ENCODE measurements around the gene SULT6B1. TPM values are rescaled to one million over a fixed set of nuclear protein-coding genes. Genes with fewer than 3 reads are reported as not detected.
A peak's percentile ranks its signal among the peaks of the same experiment; 100 is the strongest.
"Not testable (repeated sequence)": the region's sequence is repeated elsewhere in the genome, so short reads cannot be mapped to it uniquely, and the experiment has no call there.

SULT6B1 gene
- total RNA-seq, 3 donors from 2014 or later (not counting 1 experiment from before 2014, with no cell fraction given): not detected

- DNase-seq (no peak), ATAC-seq (no peak)
- H3K36me3 Mint-ChIP-seq: peaks cover 58% of the 10 kb centered on the region
- TF ChIP-seq CTCF (IDR thresholded peaks at IDR 0.05): no peak
- no peaks in the 10 kb centered on the region for H3K9me3 ChIP-seq (ENCODE audit: control insufficient read depth, insufficient read depth, low read length)
- no peak overlapping the region for H3K27ac Mint-ChIP-seq
- H3K9me3 Mint-ChIP-seq: peaks cover 2 to 11% of the 10 kb centered on the region in 2 donors
- H3K4me3 ChIP-seq (ENCODE audit: low read length): no peak overlapping the region
- no peak overlapping the region for H3K27ac ChIP-seq (ENCODE audit: low read length)
- no peaks in the 10 kb centered on the region for H3K27me3 Mint-ChIP-seq (ENCODE audit: low read depth in 2 of 2)
- H3K4me1 ChIP-seq (ENCODE audit: control insufficient read depth, insufficient read depth, low read length): no peaks in the 10 kb centered on the region
- no peaks in the 10 kb centered on the region for H3K27me3 ChIP-seq (ENCODE audit: control insufficient read depth, insufficient read depth, low read length)
- H3K4me1 Mint-ChIP-seq: peaks cover 0 to 8% of the 10 kb centered on the region in 2 donors
- intact Hi-C loops (cut with micrococcal nuclease): no loop called here
- 100% methylated on average over 1 of the region's 3 CpGs for WGBS (ENCODE audit: insufficient coverage)
- H3K36me3 ChIP-seq (ENCODE audit: control insufficient read depth, insufficient read depth, low read length): peaks cover 90% of the 10 kb centered on the region
- H3K4me3 Mint-ChIP-seq: no peak overlapping the region
Observed at GRCh38 chr2:37211939-37212338, 23.5 kb upstream of the SULT6B1 start.

GRCh38 chr2:37211212-37211611 lies 22.7 kb upstream of the SULT6B1 start:
- H3K4me1 ChIP-seq (ENCODE audit: control insufficient read depth, insufficient read depth, low read length): no peaks in the 10 kb centered on the region
- H3K27me3 Mint-ChIP-seq (ENCODE audit: low read depth in 2 of 2): no peaks in the 10 kb centered on the region
- H3K27me3 ChIP-seq (ENCODE audit: control insufficient read depth, insufficient read depth, low read length): no peaks in the 10 kb centered on the region
- DNase-seq: no peak
- H3K4me3 Mint-ChIP-seq: no peak overlapping the region
- H3K27ac Mint-ChIP-seq: no peak overlapping the region
- intact Hi-C loops (cut with micrococcal nuclease): no loop called here
- peaks cover 2 to 14% of the 10 kb centered on the region in 2 donors for H3K9me3 Mint-ChIP-seq
- no peak overlapping the region for H3K27ac ChIP-seq (ENCODE audit: low read length)
- H3K36me3 ChIP-seq (ENCODE audit: control insufficient read depth, insufficient read depth, low read length): peaks cover 89% of the 10 kb centered on the region
- ATAC-seq: no peak
- TF ChIP-seq CTCF (IDR thresholded peaks at IDR 0.05): no peak
- H3K4me1 Mint-ChIP-seq: peaks cover 0 to 8% of the 10 kb centered on the region in 2 donors
- H3K36me3 Mint-ChIP-seq: peaks cover 63% of the 10 kb centered on the region
- no peak overlapping the region for H3K4me3 ChIP-seq (ENCODE audit: low read length)
- H3K9me3 ChIP-seq (ENCODE audit: control insufficient read depth, insufficient read depth, low read length): no peaks in the 10 kb centered on the region

GRCh38 chr2:37206760-37207159 lies 18.3 kb upstream of the SULT6B1 start:
- H3K27me3 ChIP-seq (ENCODE audit: control insufficient read depth, insufficient read depth, low read length); H3K9me3 ChIP-seq (ENCODE audit: control insufficient read depth, insufficient read depth, low read length); H3K4me3 Mint-ChIP-seq; H3K27me3 Mint-ChIP-seq (ENCODE audit: low read depth in 2 of 2); H3K27ac ChIP-seq (ENCODE audit: low read length); H3K27ac Mint-ChIP-seq; DNase-seq; intact Hi-C loops (cut with micrococcal nuclease); H3K4me3 ChIP-seq (ENCODE audit: low read length); H3K4me1 ChIP-seq (ENCODE audit: control insufficient read depth, insufficient read depth, low read length); ATAC-seq: not testable (repeated sequence)
- peaks cover 77% of the 10 kb centered on the region for H3K36me3 ChIP-seq (ENCODE audit: control insufficient read depth, insufficient read depth, low read length)
- WGBS (ENCODE audit: insufficient coverage): no CpG with 5 or more reads among the region's 2 CpGs
- Mint-ChIP-seq H3K4me1 (peaks cover 9 to 18% of the 10 kb centered on the region in 2 donors), H3K9me3 (peaks cover 2 to 14% of the 10 kb centered on the region in 2 donors), H3K36me3 (peaks cover 72% of the 10 kb centered on the region)

GRCh38 chr2:37205689-37206341 lies 17.3 kb upstream of the SULT6B1 start:
- H3K27me3 ChIP-seq (ENCODE audit: control insufficient read depth, insufficient read depth, low read length): no peaks in the 10 kb centered on the region
- H3K9me3 ChIP-seq (ENCODE audit: control insufficient read depth, insufficient read depth, low read length): no peaks in the 10 kb centered on the region
- Mint-ChIP-seq H3K4me3 (no peak overlapping the region), H3K27ac (peak overlapping the region; percentile 10 to 63), H3K9me3 (peaks cover 2 to 14% of the 10 kb centered on the region in 2 donors), H3K27me3 (ENCODE audit: low read depth in 2 of 2) (no peaks in the 10 kb centered on the region), H3K4me1 (peaks cover 13 to 21% of the 10 kb centered on the region in 2 donors), H3K36me3 (peaks cover 64% of the 10 kb centered on the region)
- WGBS (ENCODE audit: insufficient coverage): 96% methylated on average over 5 of the region's 5 CpGs
- H3K36me3 ChIP-seq (ENCODE audit: control insufficient read depth, insufficient read depth, low read length): peaks cover 77% of the 10 kb centered on the region
- no peaks in the 10 kb centered on the region for H3K4me1 ChIP-seq (ENCODE audit: control insufficient read depth, insufficient read depth, low read length)
- H3K27ac ChIP-seq (ENCODE audit: low read length): no peak overlapping the region
- TF ChIP-seq CTCF (IDR thresholded peaks at IDR 0.05): no peak
- H3K4me3 ChIP-seq (ENCODE audit: low read length): no peak overlapping the region
- ATAC-seq (no peak), DNase-seq (no peak)
- intact Hi-C loops (cut with micrococcal nuclease): no loop called here

- Mint-ChIP-seq H3K27ac (peak overlapping the region; percentile 10 to 63), H3K9me3 (peaks cover 2 to 14% of the 10 kb centered on the region in 2 donors), H3K4me1 (peaks cover 13 to 26% of the 10 kb centered on the region in 2 donors), H3K36me3 (peaks cover 57% of the 10 kb centered on the region)
- H3K4me1 ChIP-seq (ENCODE audit: control insufficient read depth, insufficient read depth, low read length); H3K27me3 ChIP-seq (ENCODE audit: control insufficient read depth, insufficient read depth, low read length); ATAC-seq; H3K27me3 Mint-ChIP-seq (ENCODE audit: low read depth in 2 of 2); H3K4me3 ChIP-seq (ENCODE audit: low read length); H3K4me3 Mint-ChIP-seq; H3K9me3 ChIP-seq (ENCODE audit: control insufficient read depth, insufficient read depth, low read length); H3K27ac ChIP-seq (ENCODE audit: low read length); DNase-seq; intact Hi-C loops (cut with micrococcal nuclease): not testable (repeated sequence)
- H3K36me3 ChIP-seq (ENCODE audit: control insufficient read depth, insufficient read depth, low read length): peaks cover 76% of the 10 kb centered on the region
- WGBS (ENCODE audit: insufficient coverage): 100% methylated on average over 5 of the region's 8 CpGs
Observed at GRCh38 chr2:37205071-37205661, 16.7 kb upstream of the SULT6B1 start.

Data from natural killer cell (primary cell).